Stomach (tissue), 9 donors: ENCODE measurements around the gene ULBP2. TPM values are rescaled to one million over a fixed set of nuclear protein-coding genes. Genes with fewer than 3 reads are reported as not detected.

Experiments
- DNase-seq, 2 donors: peaks; one replicate each; pipeline versions ENCODE4 v3.0.0 to v3.0.0-alpha.2; 2013 to 2019
- H3K27ac ChIP-seq, 5 donors: fragments of 200-600 bp in 4 of 5; sonication (generic) in 4 of 5; one replicate each; pipeline ENCODE4 v1.5.1; 2013 to 2019; ENCODE audit warnings: mild to moderate bottlenecking in 1 of 5, moderate library complexity in 1 of 5
- H3K27me3 ChIP-seq, 3 donors: fragments of 200-600 bp; sonication (generic); one replicate each; pipeline ENCODE4 v1.5.1; 2017 to 2019; ENCODE audit warnings: mixed run types in 1 of 3
- H3K36me3 ChIP-seq, 4 donors: fragments of 200-600 bp; sonication (generic); 1 replicate in 3 of 4; 2 replicates in 1 of 4; pipeline ENCODE4 v1.5.1; 2016 to 2019
- H3K4me1 ChIP-seq, 4 donors: fragments of 200-600 bp; sonication (generic); one replicate each; pipeline ENCODE4 v1.5.1; 2016 to 2019
- H3K4me3 ChIP-seq, 4 donors: fragments of 200-600 bp; sonication (generic) in 3 of 4; one replicate each; pipeline ENCODE4 v1.5.1; 2016 to 2019; ENCODE audit warnings: mild to moderate bottlenecking in 1 of 4
- H3K9me3 ChIP-seq, 4 donors: fragments of 200-600 bp; sonication (generic); one replicate each; pipeline ENCODE4 v1.5.1; 2016 to 2019
- EP300 ChIP-seq: sonication (generic); formaldehyde crosslinking; IDR thresholded peaks from one replicate; pipeline ENCODE4 v1.6.1; 2017; ENCODE audit warnings: antibody characterized with exemption
- POLR2A ChIP-seq, 4 donors: fragments of 450-650 bp; IDR thresholded peaks; one replicate each; pipeline ENCODE4 v1.6.1; 2016; ENCODE audit warnings: antibody characterized with exemption in 4 of 4, control low read depth in 2 of 4, mild to moderate bottlenecking in 1 of 4, moderate library complexity in 1 of 4
- POLR2AphosphoS5 ChIP-seq, 3 donors: sonication (generic); formaldehyde crosslinking; IDR thresholded peaks; one replicate each; pipeline ENCODE4 v1.6.1; 2016; ENCODE audit warnings: antibody characterized with exemption in 3 of 3
- WGBS, 5 donors: extraction: QIAGEN DNeasy Blood & Tissue Kit in 3 of 5; methylation state at CpG; one replicate each; pipeline versions ENCODE4 v1.1.5 to v1.1.7; 2013 to 2018; 5-methylcytosine and 5-hydroxymethylcytosine counted together
- intact Hi-C: fragments of 100-400 bp; cut with DNase I; formaldehyde crosslinking; loops from one replicate; pipeline ENCODE4 v1.15.1; 2023; ENCODE audit warnings: low total_unique reads
- polyA plus RNA-seq, 3 donors: library from polyadenylated mRNA; stranded (reverse); fragments of 200-250 nt; gene quantifications; one replicate each; pipeline ENCODE4 v1.2.3, GENCODE V29; 2013
- total RNA-seq, 5 donors: library from RNA; depleted of rRNA; stranded (reverse); fragments of >200 nt; gene quantifications; one replicate each; pipeline versions ENCODE4 v1.1.0 to v1.2.3, GENCODE V29; 2014 to 2016
- TF ChIP-seq, protein P1 (sequence below), 7 experiments: fragments of 450-650 bp in 4 of 7; fragments of 200-600 bp in 3 of 7; sonication (generic) in 3 of 7; IDR thresholded peaks; one replicate each; pipeline ENCODE4 v1.5.1; 2016 to 2019; ENCODE audit warnings: antibody characterized with exemption in 7 of 7, control low read depth in 2 of 7, mild to moderate bottlenecking in 1 of 7
- donor health status: healthy with polysubstance abuse.
- donor health status: Bipolar disorder and iron deficiency.
- donor health status: healthy.

The ULBP2 gene
- total and polyA plus RNA-seq, 8 donors: 0.31 to 1.4 (median 0.43) TPM; not detected in 5

DNA sequence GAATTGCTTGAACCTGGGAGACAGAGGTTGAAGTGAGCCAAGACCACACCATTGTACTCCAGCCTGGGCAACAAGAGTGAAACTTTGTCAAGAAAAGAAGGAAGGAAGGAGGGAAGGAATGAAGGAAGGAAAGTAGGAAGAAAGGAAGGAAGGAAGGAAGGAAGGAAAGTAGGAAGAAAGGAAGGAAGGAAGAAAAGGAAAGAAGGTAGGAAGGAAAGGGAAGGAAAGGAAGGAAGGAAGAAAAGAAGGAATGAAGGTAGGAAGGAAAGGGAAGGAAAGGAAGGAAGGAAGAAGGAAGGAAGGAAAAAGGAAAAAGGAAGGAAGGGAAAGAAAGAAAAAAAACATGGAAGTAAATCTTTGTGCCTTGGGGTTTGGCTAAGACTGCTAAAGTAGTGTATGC is 33.6 kb downstream of the ULBP2 start:
- H3K4me1 ChIP-seq: no peaks in the 10 kb centered on the region
- intact Hi-C loops: no loop called here
- no peaks in the 10 kb centered on the region for H3K9me3 ChIP-seq
- H3K27me3 ChIP-seq: peaks cover 0 to 86% (median 8%) of the 10 kb centered on the region in 3 donors
- H3K27ac ChIP-seq: no peak overlapping the region
- DNase-seq: no peak
- H3K36me3 ChIP-seq: no peaks in the 10 kb centered on the region
- TF ChIP-seq POLR2A (IDR thresholded peaks at IDR 0.05) (no peak), EP300 (no peak), POLR2AphosphoS5 (IDR thresholded peaks at IDR 0.05) (no peak)
- TF ChIP-seq, protein P1, sequence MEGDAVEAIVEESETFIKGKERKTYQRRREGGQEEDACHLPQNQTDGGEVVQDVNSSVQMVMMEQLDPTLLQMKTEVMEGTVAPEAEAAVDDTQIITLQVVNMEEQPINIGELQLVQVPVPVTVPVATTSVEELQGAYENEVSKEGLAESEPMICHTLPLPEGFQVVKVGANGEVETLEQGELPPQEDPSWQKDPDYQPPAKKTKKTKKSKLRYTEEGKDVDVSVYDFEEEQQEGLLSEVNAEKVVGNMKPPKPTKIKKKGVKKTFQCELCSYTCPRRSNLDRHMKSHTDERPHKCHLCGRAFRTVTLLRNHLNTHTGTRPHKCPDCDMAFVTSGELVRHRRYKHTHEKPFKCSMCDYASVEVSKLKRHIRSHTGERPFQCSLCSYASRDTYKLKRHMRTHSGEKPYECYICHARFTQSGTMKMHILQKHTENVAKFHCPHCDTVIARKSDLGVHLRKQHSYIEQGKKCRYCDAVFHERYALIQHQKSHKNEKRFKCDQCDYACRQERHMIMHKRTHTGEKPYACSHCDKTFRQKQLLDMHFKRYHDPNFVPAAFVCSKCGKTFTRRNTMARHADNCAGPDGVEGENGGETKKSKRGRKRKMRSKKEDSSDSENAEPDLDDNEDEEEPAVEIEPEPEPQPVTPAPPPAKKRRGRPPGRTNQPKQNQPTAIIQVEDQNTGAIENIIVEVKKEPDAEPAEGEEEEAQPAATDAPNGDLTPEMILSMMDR (IDR thresholded peaks at IDR 0.05): no peak
- H3K4me3 ChIP-seq: no peak overlapping the region

DNA sequence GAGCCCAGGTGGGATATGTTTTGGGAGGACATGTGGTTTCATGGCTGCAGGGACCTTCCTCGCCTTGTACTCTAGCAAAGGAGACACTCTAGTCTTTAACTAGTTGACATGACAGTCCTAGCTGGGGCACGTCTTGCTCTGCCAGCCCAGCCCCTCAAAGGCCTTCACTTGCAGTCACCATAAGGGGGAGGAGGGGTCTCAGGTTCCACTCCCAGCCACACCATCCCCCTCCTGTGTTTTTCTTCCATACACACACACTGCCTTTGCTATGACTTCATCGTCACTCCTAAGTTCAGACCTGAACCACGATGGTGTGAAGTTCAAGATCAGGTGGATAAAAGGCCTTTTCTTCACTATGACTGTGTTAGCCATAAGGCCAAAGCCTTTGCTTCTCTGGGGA is 35.4 kb downstream of the ULBP2 start:
- Histone ChIP-seq H3K9me3 (no peaks in the 10 kb centered on the region), H3K36me3 (no peaks in the 10 kb centered on the region), H3K27ac (no peak overlapping the region), H3K4me3 (no peak overlapping the region), H3K27me3 (peaks cover 3 to 85% (median 19%) of the 10 kb centered on the region in 3 donors), H3K4me1 (no peaks in the 10 kb centered on the region)
- DNase-seq: no peak
- intact Hi-C loops: no loop called here
- WGBS, 5 donors: 53 to 84% (median 71%) methylated on average over 3 to 4 of the region's 4 CpGs
- TF ChIP-seq POLR2A (IDR thresholded peaks at IDR 0.05): no peak
- no peak for TF ChIP-seq EP300
- TF ChIP-seq, protein P1 (IDR thresholded peaks at IDR 0.05): no peak
- TF ChIP-seq POLR2AphosphoS5 (IDR thresholded peaks at IDR 0.05): no peak

DNA sequence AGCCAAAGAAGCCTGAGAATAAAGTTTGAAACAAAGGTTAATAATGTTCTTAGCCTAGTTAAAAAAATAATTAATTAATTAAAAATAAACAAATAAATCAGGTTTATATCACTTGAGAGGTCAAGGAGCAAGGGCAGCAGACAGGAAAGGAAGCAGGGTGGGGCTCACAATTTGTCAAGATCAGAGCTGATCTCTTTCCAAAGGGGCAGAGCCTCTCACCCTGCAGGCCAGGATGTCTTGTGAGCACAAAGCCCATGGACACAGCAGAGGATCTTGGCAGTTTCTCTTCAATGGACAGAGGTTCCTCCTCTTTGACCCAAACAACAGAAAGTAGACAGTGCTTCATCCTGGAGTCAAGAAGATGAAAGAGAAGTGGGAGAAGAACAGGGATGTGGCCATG is 36.8 kb downstream of the ULBP2 start:
- TF ChIP-seq, protein P1 (IDR thresholded peaks at IDR 0.05): no peak
- TF ChIP-seq POLR2AphosphoS5 (IDR thresholded peaks at IDR 0.05) (no peak), EP300 (no peak), POLR2A (IDR thresholded peaks at IDR 0.05) (no peak)
- DNase-seq: no peak
- Histone ChIP-seq H3K27ac (no peak overlapping the region), H3K36me3 (no peaks in the 10 kb centered on the region), H3K4me1 (no peaks in the 10 kb centered on the region), H3K27me3 (peaks cover 3 to 90% (median 31%) of the 10 kb centered on the region in 3 donors), H3K4me3 (no peak overlapping the region), H3K9me3 (no peaks in the 10 kb centered on the region)
- intact Hi-C loops: no loop called here

DNA sequence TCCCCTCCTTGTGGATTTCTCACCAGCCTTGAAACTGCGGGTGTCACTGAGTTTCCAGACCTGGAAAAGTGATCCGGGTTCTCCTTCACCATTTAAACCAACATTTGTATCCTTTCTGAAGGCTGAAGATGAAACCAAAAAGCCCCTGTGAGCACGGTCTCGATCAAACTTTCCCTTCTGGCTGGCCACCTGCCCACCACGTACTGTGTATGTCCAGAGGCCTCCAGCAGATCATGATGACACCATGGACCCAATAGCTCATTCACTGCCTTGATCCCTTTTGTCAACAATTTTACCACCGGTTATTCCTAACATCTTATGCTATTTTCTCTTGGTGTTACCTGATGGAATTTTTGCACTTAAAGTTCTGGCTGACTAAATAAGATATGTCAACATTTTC is 37.5 kb downstream of the ULBP2 start:
- DNase-seq: no peak
- Histone ChIP-seq H3K36me3 (no peaks in the 10 kb centered on the region), H3K9me3 (no peaks in the 10 kb centered on the region), H3K27me3 (peaks cover 3 to 84% (median 29%) of the 10 kb centered on the region in 3 donors), H3K4me1 (no peaks in the 10 kb centered on the region), H3K4me3 (no peak overlapping the region), H3K27ac (no peak overlapping the region)
- TF ChIP-seq, protein P1 (IDR thresholded peaks at IDR 0.05): no peak
- intact Hi-C loops: no loop called here
- WGBS, 5 donors: 56 to 84% (median 73%) methylated on average over 6 of the region's 6 CpGs
